Fibroblast of pulmonary artery (primary cell): ENCODE results near the gene KCNAB2.
A peak's percentile ranks its signal among the peaks of the same experiment; 100 is the strongest.

Source experiments
- DNase-seq: peaks from one replicate; pipeline ENCODE4 v3.0.0-alpha.2; 2010; ENCODE audit warnings: low read depth
- H3K4me3 ChIP-seq: replicated peaks from 2 replicates; pipeline ENCODE4 v1.5.1; 2011; ENCODE audit warnings: low read depth, mild to moderate bottlenecking, control low read depth, low read length, moderate library complexity
- CTCF ChIP-seq: IDR thresholded peaks from 2 replicates; pipeline ENCODE4 v1.5.1; 2011; ENCODE audit warnings: mild to moderate bottlenecking, control low read depth, low read length, inconsistent platforms; ENCODE audit errors: missing control alignments

The KCNAB2 gene

GRCh38 chr1:6033124-6033523, 12.6 kb upstream of the KCNAB2 start:
- H3K4me3 ChIP-seq, result no peak overlapping the region
- no peak for TF ChIP-seq CTCF
- no peak for DNase-seq

GRCh38 chr1:6033986-6034749, 11.5 kb upstream of the KCNAB2 start:
- DNase-seq, result peak; percentile 24
- no peak overlapping the region for H3K4me3 ChIP-seq
- TF ChIP-seq CTCF, result peak; percentile 68

GRCh38 chr1:6034750-6035096, 11.0 kb upstream of the KCNAB2 start:
- DNase-seq, result no peak
- no peak for TF ChIP-seq CTCF

GRCh38 chr1:6035303-6035702, 10.4 kb upstream of the KCNAB2 start:
- TF ChIP-seq CTCF, result no peak
- H3K4me3 ChIP-seq, result no peak overlapping the region
- DNase-seq, result no peak

More at GRCh38 chr1:6034750-6035096, 11.0 kb upstream of the KCNAB2 start:
- no peak overlapping the region for H3K4me3 ChIP-seq

GRCh38 chr1:6035719-6036118, 10.0 kb upstream of the KCNAB2 start:
- H3K4me3 ChIP-seq, result no peak overlapping the region
- no peak for DNase-seq

GRCh38 chr1:6037338-6037762, 8.3 kb upstream of the KCNAB2 start:
- peak; percentile 53 for DNase-seq
- no peak overlapping the region for H3K4me3 ChIP-seq
- TF ChIP-seq CTCF, result no peak

More at GRCh38 chr1:6035719-6036118, 10.0 kb upstream of the KCNAB2 start:
- no peak for TF ChIP-seq CTCF

GRCh38 chr1:6038603-6039002, 7.1 kb upstream of the KCNAB2 start:
- H3K4me3 ChIP-seq, result no peak overlapping the region
- no peak for TF ChIP-seq CTCF
- no peak for DNase-seq
